GM19193 (cell line): ENCODE measurements around the gene SEL1L.

Experiments
- POLR2A ChIP-seq: IDR thresholded peaks from 4 replicates; pipeline ENCODE4 v1.6.1; 2011; ENCODE audit not compliant: insufficient read depth, insufficient read length; ENCODE audit errors: extremely low read depth

The SEL1L gene

DNA sequence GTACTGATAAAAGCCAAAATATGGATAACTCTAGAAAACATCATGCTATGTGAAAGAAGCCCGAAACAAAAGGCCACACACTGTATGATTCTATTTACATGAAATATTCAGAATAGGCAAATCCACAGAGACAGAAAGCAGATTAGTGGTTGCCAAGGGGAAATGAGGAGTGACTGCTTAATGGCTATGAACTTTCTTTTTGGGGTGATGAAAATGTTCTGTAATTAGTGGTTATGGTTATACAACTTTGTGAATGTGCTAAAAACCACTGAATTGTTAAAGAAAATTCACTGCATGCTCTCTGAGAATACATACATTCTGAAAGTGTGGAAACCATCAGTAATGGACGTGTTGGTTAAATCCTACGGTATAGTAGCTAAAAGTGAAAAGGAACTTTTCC, 93.6 kb downstream of the SEL1L start:
- TF ChIP-seq POLR2A, result no peak

DNA sequence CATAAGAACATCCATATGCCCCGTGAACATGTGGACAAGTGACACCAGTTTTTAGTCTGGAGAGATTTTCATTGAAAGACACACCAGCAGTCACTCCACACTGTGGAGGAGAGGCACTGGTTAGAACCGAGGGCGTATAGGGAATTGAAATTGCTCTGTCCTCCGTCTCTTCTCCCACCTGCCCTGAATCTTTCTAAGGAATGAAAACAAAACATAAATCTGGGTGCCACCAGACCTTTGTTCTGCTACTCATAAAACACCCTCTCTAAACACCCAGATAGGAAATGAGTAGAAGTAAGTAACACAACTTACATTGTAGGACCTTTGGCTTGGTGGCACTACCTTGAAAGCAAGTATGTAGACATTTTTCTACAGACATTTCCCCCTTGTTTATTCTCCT, 96.4 kb downstream of the SEL1L start:
- no peak for TF ChIP-seq POLR2A

DNA sequence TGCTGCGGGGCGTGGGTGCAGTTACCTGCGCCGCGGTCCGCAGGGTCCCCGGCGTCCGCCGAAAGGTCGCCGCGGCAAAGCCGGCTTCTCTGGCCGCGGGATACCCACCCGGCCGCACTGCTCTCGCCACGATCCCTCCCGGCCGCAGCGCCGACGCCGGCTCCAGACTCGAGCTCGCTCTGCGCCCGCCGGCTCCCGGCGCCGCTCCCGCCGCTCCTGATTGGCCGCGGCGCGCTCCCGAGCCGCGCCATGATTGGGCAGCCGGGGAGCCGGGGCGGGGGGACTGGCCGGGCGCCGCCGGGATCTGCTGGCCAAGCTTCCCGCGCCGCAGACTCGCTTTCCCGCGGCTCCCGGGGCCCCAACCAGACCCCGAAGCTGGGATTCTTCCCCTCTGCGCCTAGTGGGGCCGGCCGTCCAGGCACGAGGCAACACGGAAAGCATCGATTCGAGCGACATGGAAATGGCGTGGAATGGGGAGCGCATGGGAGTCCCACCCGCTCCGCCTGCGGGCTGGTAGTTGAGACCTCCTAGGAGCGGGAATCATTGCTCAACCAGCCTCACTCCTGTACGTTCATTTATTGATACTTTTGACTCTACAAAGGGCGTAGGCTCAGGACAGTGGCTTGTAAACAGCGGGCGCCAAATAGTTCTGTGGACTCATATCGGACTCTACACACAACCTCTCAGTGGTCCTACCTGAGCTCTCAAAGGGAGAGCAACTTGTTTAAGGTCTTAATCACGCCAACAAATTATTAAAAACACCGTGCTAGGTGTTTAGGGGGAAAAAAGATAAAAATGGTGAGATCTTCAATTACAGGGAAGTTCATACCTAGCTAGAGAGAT, 97.1 kb downstream of the SEL1L start:
- no peak for TF ChIP-seq POLR2A

DNA sequence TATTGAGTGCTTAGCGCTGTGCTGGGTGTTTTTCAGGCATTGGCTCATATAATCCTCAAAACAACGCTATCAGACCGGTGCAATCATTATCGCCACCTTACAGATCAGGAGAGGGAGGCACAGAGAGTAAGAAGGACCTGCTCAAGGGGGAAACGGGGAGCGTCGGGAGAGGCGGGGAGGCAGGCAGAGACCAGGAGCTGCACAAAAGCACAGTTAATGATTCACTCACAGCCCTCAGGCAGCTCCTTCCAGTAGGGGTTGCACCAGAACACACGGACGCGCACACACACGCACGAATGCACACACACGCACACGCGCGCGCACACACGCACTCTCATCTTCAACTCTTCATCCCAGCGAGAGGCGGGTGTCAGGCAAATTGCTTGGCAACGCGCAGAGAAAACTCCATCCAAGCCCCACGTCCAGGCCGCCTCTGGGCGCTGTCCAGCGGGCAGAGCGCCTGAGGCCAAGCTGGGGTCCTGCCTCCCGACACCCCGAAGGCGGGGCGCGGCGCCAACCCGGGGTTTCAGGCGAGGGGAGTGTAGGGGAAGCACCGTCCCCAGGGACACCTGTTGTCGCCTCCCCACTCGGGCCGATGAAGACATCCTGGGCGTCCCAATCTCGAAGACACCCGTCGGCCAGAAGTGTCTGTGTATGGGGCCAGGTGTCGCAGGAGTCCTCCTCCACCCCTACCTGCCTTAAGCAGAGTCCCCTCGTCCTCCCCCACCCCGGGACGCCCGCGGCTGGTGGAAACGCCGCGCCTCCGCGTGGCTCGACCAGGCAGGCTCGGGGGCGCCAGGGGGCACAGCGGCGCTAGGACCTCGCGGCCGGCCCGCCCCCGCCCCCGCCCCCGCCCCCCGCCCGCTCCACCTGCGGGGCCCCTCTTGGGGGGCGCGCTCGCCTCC, 98.0 kb downstream of the SEL1L start:
- TF ChIP-seq POLR2A, result no peak

DNA sequence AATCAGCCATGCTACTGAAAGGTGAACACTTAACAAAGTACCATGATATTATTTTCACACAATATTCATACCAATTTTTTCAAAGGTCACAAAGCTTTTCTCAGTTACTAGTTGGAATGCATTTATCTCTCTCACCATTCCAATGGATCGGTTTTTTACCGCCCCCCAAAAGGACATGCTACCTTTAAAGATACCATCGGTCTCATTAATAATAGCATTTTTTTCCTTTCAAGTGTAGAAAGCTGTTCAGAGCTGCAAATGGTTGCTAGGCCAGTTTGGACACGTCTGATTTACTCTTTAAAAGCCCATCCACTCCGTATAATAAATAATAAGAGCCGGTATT, 98.6 kb downstream of the SEL1L start:
- no peak for TF ChIP-seq POLR2A

DNA sequence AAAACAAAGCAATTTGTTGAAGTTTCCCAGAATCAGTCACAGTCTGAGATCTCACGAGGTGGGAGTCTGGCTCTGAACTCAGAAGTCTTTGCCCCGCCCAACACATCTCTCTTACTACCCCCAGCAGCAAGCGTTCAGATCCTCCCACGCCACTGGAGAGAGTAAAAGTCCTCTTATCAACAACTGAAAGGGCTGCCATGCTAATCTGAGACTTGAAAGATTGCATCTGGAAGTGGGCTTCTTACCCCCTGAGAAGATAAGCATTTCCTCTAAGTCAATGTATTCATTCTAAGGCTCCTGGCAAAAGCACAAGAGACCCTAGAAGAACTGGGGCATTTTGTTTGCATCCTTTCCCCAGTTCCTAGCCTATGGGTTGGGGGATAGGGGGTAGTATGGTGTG, 99.4 kb downstream of the SEL1L start:
- no peak for TF ChIP-seq POLR2A

DNA sequence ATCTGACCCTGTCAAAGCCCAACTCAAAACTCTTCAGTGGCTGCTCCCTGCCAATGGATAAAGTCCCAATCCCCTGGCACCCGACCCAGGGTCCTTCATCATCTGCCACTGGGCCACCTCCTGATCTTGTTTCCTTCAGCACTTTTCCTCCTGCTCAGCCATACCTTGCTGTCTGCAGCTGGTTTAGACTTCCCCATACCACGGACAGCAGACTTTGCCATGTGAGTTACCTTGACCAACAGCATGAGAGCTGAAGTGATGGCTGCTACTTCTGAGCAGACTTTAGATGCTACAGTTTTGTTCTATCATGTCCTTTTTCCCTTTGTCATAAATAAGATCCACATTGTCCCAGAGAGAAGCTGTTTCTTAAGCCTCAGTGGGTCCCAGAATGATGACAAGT, 100.3 kb downstream of the SEL1L start:
- no peak for TF ChIP-seq POLR2A

DNA sequence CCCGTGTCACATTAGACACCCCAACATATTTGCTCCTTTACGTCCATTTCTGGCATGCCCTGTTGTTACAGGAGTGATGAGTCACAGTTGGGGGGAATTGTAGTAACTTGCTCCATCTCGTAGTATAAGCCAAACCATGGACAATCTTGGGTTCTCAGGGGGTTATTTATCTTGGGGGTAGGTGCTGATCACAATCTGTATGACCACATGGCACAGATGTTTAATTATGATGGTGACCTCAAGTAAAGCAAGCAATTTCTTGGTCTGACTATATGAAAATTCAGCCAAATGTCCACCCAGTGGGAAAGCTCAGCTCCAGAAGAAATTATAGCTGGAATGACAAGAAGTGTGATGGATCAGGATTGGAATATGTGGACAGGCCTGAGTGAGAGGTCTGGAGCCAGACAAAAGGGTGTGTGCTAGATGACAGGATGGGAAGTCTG, 101.4 kb downstream of the SEL1L start:
- TF ChIP-seq POLR2A, result no peak

DNA sequence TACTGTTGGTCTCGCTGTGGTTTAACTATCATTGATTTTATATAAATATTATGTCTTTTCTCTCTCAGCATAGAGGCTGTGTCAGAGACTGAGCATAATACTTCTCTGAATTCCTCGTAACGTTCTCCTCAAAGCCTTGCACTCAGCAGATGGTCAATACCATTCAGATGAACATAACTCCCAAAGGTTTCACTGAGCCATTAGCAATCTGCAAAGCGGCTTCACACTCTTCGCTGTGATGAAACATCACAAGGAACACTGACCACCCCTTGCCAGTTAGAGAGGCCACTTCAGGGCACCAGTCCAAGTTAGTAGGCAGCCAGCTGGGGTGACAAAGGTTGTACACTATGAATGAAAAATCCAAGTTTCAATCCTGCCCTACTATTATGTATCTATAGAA, 103.4 kb downstream of the SEL1L start:
- no peak for TF ChIP-seq POLR2A

DNA sequence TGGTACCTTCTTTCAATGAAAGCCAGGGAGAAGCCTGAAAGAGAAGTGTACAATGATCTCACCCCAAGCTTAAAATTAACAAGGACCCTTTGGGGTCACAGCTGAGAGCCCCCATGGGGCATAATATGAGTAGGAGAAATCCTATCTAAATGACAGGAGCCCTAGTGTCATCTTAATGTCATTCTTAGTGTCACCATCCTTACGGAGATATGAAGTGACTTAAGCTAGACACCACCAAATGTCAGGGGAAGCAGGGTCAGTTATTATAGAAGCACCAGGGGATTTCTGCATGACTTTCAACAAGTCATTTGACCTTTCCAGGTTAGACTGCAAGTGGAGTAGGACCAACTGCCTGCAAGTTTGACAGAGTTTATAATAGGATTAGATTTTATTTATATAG, 104.6 kb downstream of the SEL1L start:
- TF ChIP-seq POLR2A, result no peak

DNA sequence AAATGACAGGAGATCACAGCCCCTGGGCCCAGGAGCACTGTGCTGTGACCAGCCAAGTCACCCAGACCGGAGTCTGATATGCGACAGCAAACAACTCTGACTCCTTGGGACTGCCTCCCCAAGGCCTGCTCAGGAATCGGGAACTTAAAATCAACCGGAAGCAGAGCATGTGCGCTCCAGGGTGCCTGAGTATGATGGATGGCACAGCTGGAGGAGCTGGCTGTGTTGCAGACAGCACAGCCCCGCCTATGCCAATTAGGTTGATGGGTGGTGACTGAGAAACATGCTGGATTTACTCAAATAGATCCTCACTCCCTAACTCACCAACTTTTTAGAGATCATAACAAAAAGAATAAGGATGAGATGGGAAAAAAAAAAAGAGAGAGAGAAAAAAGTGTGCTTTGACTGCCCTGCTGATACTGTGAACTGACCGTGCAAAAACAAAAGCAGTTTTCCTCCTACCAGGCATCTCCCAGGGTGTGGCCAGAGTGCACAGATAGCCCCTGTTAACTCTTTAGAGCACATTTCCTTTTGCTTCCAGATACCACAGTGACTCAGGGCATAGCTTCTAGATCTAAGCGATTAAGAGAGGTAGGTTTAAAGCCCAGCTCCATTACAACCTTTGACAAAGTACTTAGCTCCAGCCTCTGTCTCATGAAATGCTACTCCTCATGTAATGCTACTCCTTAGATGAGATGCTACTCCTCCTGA, 106.2 kb downstream of the SEL1L start:
- TF ChIP-seq POLR2A, result no peak

DNA sequence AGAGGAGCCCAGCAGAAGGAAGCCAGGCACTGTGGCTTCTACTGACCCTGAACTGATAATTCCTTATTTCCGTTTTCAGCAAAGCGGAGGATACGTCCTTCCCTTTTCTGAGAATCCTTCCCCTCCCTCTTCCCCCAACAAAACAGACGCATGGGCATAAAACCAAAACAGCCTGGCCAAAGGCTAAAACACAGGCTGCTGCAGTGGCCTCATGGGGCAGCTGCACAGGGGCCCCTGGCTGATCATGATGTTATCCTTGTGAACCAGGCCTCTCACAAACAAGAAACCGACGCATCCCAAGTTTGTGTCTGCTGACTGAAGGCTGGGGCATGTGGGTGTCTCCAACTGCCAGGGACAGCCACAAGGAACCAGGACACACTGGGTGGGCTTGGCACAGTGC, 110.1 kb downstream of the SEL1L start:
- no peak for TF ChIP-seq POLR2A
